IPS-NIHi7 (cell line): Measurements from ENCODE around the gene FNIP2.
"Not testable (repeated sequence)": the region's sequence is repeated elsewhere in the genome, so short reads cannot be mapped to it uniquely, and the experiment has no call there.

ENCODE experiments used
- DNase-seq: peaks from one replicate; pipeline ENCODE4 v3.0.0; 2012; ENCODE audit warnings: mixed read lengths; ENCODE audit errors: extremely low spot score

FNIP2 gene

DNA sequence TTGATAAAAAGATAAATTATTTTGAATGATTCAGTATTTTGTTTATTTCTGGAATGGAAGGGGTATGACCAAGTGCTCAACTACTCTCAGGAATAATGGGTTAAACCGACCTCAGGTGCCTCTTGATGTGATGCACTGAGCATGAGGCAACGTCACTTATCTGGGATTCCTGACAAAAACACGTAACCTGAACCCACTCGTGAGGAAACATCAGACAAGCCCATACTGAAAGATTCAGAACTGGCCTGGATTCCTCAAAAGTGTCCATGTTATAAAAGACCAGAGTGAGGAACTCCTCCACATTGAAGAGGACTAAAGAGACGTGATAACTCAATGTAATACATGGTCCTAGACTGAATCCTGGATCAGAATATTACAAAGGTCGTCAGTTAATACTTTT lies 144.0 kb downstream of the FNIP2 start:
- no peak for DNase-seq

DNA sequence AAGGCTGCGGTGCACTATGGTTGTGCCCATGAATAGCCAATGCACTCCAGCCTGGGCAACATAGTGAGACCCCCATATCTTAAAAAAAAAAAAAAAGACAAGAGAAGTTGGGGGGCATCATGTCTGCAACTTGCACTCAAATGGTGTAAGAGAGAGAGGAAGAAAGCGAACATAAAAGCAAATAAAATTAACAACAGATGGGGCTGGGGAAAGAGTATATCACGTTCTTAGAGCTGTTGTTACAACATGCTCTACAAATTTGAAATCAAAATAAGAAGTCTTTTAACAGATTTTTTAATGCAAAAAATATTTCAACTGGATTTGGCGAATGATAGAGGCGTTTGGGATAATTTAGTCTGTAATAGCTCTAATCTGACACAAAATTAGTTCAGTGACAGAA lies 144.9 kb downstream of the FNIP2 start:
- no peak for DNase-seq

DNA sequence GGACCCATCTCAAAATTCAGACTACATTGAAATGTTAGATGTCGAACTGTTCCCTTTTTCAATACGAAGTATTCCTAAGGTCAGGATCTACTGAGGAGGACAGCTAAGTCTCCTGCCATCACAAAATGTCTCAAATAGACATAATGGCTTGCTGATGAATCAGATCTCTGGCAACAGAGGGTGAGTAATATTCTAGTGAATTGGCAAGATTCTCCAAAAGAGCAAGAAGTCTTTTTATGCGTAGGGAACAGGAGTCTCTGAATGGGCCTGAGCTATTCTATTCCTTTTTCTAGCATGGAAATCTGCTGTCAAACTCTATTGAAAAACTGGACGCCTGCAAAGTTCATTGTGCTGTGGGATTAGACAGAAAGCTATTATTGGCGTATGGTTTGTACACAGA lies 145.4 kb downstream of the FNIP2 start:
- no peak for DNase-seq

DNA sequence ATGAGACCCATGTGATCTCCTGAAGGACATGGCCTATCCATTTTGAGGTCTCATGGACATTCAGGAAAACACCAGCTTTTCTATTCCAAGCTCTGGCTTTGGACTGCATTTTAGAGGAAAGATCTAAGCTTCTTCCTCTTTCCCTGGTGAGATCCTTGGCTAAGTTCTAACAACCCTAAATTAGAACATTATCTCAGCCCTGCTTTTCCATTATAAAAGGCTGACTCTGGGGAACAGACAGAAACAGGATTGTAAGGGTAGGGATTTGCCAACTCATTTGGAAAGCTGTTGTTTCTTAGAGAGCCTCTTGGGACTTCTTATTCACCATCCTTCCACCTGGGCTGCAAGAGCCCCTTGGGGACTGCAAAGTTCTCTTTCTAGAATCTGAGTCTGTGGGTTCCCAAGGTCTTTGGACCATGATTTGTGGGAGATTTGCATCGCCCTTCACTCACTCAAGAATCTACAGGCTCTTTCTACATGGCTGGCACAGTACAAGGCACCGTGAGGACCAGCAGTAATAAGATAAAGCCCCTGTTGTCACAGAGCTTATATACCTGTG lies 146.9 kb downstream of the FNIP2 start:
- no peak for DNase-seq

DNA sequence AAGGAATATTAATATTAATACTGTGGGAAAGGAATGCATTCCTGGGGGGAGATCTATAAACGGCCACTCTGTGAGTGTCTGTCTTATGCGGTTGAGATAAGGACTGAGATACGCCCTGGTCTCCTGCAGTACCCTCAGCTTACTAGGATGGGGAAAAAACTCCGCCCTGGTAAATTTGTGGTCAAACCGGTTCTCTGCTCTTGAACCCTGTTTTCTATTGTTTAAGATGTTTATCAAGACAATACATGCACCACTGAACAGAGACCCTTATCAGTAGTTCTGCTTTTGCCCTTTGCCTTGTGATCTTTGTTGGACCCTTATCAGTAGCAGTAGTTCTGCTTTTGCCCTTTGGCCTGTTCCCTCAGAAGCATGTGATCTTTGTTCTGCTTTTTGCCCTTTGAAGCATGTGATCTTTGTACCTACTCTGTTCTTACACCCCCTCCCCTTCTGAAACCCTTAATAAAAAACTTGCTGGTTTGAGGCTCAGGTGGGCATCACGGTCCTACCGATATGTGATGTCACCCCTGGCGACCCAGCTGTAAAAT lies 151.7 kb downstream of the FNIP2 start:
- not testable (repeated sequence) for DNase-seq

DNA sequence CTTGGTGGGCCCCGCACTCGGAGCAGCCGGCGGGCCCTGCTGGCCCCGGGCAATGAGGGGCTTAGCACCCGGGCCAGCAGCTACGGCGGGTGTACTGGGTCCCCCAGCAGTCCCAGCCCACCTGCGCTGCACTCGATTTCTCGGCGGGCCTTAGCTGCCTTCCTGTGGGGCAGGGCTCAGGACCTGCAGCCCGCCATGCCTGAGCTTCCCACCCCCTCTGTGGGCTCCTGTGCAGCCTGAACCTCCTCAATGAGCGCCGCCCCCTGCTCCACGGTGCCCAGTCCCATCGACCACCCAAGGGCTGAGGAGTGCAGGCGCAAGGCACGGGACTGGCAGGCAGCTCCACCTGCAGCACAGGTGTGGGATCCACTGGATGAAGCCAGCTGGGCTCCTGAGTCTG lies 158.9 kb downstream of the FNIP2 start:
- not testable (repeated sequence) for DNase-seq

DNA sequence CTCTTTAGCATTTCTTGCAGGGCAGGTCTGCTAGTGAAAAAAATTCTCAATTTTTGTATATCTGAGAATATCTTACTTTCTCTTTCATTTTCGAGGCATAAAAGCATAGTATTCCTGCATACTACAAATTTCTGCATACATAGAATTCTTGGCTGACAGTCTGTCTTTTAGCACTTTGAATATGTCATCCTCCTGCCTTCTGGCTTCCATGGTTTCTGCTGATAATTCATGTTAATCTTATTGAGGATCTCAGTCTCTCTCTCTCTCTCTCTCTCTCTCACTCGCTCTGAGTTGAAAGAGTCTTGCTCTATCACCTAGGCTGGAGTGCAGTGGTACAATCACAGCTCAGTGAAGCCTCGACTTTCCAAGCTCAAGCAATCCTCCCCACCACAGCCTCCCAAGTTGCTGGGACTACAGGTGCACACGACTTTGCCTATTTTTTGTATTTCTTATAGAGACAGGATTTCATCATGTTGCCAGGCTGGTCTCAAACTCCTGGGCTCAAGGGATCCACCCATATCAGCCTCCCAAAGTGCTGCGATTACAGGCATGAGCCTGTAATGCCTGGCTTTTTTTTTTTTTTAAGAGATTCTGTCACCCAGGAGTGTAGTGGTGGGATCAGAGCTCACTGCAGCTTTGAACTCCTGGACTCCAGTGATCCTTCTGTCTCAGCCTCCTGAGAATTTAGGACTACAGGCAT lies 161.3 kb downstream of the FNIP2 start:
- no peak for DNase-seq

DNA sequence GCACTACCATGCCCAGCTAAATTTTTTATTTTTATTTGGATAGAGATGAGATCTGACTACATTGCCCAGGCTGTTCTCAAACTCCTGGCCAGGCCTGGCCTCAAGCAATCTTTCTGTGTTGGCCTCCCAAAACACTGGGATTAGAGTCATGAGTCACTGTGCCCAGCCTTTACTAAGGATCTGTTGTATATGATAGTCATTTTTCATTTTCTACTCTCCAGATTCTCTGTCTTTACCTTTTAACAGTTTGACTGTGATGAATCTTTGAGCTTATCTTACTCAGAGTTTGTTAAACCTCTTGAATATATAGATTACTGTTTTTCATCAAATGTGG lies 161.8 kb downstream of the FNIP2 start:
- DNase-seq: no peak

DNA sequence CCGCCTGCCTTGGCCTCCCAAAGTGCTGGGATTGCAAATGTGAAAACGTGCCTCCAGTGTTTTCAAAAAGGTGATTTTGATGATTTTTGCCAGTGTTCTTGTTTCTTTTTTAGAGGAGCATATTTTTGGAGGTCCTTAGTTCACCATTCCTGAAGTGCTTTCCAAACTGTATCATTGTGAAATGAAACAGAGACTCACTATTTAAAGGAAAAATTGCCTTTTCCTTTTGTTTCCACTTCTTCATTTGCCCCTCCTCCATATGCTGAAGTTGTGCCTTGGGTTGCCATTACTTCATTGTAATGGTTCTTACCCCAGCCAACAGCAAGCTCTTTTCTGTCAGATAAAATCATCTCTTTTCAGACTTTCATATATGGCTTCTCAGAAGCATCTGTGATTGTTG lies 164.4 kb downstream of the FNIP2 start:
- DNase-seq: no peak

DNA sequence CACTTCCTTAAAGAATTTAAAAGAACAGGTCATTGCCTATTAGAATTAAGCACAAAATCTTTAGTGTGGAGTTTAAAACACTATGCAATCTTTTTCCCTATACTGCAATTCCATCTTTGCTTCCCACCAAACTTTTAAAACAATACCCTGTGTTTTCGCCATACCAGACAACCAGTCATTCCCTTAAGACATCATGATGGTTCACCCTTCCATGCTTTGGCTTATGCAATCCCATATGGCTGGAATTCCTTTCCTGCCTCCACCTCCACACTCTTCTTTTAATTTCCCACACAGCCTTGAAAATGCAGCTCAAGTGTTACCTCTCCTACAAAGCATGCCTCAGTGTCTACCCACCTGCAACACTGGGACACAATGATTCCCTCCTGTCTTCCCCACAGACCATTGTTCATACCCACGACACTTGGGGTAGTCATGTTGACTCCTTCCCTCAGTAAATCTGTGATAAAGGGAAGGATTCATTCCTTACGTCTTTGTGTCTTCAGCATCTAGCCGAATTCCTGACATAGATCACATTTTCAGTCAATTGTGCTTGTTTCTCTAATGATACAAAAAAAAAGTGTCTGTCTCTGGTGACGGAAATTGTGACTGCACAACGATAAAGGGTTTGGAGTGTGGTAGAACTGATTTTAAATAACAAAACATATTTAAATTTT lies 166.3 kb downstream of the FNIP2 start:
- no peak for DNase-seq

DNA sequence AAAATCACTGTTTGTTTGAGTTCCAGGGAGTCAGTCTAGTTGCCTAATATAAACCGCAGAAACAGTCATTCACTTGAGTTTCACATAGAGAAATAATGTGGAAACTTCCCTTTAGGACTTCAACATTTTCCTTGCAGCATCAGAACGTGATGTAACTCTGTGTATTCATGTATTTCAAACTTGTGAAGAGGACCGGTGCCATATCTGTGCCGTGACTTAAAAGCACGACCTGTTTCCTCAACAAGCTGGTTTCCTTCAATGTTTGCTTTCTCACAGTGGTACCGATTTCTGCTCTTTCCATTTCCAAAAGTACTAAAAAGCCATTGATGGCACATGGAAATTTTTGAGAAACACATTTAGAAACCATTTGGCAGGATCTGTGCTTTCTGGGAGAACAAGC lies 167.4 kb downstream of the FNIP2 start:
- DNase-seq: no peak

DNA sequence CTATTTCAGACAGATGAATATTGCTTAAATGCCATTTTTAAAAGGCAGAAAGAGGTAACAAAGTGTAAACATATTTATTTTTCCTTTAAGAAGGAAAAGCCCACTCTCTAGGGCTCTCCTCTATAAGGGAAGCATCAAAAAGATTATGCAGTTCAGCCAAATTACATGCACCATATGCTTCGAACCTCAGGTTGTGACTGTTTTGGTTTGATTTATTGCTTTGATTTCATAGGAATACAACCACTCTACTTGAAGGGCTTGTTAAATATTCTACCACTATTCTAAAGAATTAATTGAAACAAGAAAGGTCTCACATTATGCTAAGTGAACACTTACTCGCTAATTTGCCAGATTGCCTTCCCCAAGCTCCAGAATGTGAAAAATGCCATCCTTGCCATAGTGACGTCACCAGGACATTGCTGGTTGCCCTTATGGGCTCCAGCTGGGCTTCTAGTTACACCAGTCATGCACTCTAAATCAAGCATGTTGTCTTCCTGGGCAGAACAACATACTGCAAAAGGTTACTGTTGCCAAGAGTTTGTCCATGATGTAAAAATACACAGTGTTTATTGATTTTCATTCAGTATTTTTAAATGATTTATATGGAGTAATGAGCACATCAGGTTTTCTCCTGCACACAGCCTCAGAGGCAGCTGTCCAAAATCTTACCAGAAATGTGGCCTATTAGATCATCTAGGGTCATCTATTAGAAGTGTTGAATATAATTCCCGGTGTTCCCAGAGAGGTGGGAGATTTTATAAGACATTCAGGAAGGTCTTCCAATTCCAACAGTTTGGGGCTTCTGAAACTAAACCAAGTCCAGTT lies 169.6 kb downstream of the FNIP2 start:
- no peak for DNase-seq

DNA sequence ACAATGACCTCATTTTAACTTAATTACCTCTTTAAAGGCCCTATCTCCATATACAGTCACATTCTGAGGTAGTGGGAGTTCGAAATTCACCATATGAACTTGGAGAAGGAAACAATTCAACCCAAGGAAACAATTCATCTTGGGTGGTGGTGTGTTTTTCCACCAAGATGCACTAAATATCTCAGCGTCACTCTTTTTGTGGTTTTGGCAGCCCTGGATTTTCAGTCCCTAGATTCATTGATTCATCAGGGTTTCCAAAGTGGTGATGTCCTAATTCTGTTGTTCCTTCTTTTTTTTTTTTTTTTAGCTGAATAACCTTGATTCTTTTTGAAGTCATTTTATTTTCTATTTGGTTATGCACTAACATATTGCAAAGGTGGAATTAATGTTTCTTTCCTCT lies 171.4 kb downstream of the FNIP2 start:
- no peak for DNase-seq

DNA sequence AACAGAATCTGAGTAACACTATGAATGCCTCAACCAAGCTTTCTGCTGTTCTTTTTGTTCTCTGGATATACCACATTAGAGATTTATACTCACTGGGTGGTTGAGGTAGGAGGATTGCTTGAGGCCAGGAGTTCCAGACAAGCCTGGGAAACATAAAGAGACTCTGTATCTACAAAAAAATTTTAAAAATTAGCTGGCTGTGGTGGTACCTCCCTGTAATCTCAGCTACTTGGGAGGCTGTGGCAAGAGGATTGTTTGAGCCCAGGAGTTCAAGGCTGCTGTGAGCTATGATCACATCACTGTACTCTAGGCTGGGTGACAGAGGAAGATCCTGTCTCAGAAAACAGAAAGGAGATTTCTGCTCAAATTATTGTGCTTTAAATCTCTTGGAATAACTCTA lies 172.5 kb downstream of the FNIP2 start:
- DNase-seq: no peak

DNA sequence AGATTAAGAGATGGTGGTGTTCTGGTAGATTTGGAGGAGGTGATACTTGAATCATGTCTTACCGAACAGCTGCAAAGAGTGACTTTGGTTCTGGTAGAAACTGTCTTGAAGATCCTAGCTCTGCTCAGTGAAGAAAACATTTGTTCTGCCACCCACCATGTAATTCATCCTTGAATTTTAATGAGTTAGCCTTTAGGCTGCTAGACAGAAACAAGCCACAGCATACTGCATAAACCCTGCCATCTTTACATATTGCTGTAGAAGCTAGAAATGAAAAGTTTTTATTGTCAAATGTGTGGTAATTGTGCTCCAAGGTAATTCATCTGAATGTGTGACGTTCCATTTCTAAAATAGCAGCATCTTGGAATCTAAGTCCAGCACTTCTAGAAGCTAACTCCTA lies 173.1 kb downstream of the FNIP2 start:
- DNase-seq: no peak

DNA sequence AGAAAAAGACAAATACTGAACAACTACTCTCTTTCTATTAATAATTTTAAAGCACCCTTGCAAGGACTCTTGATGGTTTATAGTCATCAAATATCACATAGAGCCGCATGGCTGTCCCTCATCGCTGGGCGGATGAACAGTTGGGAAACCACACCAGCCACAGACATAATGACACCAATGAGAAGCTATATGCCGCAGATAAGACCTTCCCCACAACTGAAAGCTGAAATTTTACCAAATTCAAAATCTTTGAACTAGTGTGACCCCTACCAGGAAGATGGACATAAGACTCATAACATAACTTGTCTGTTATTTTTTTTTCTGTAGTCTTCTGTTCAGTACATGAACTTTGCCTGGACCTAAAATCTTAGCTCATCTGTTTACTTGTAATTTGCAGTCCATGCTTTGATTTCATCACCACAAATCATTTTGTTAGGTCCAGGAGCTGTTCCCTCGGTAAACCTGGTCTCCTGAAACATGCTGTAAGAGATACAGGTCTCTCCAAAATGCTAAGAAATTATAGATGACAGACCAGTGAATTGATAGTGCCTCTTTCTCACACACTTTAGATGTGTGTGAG lies 176.8 kb downstream of the FNIP2 start:
- no peak for DNase-seq

DNA sequence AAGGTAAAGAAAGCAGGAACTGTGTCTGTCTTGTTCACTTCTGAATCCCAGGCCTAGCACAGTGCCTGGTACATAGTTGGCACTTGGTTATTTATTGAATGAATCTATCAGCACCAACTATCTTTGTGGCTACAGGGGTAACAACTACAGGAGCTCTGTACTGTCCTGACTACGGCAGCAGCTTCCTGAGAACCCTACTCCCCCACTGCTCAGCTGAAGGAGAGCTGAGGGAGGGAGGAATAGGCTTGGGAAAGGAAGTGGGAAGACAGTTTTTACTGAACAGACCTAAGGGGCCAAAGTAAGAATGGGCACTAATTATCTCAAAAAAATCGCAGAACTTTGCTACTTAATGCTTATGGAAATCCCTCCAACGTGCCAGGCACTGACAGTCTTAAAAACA lies 178.0 kb downstream of the FNIP2 start:
- DNase-seq: no peak

DNA sequence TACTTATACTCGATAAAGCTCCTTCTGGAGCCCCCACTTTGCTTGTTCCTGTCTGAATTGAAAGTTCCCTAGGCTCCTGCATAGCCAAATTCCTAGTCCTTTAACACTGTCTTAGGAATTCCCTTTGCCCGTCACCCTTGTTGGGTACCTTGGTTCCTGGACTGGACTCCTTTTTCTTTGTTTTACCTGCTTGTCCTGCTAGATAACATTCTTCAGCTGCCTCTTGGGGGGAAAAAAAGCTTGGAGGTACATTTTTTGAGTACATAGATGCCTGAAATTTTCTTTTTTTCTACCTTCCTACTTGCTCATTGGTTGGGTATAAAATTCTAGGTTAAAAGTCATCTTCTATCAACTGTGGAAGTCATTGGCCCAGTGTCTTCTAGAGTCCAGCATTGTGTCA lies 179.2 kb downstream of the FNIP2 start:
- DNase-seq: no peak

DNA sequence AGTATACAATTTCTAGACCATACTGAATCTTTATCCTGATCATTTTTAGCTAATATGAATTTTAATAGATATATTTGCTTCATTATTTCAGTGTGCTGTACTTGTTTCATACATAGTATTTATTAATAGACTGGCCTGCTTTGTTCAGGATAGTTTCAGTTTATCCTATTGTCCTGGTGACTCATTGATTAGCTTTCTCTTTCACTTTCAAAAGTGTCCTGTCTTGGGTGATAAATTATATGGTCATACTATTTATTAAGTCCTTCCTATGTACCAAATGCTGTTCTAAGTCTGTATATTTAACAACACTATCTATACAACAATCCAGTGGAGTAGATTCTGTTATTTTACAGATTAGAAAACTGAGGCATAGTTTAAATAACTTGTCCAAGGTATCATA lies 180.3 kb downstream of the FNIP2 start:
- no peak for DNase-seq

DNA sequence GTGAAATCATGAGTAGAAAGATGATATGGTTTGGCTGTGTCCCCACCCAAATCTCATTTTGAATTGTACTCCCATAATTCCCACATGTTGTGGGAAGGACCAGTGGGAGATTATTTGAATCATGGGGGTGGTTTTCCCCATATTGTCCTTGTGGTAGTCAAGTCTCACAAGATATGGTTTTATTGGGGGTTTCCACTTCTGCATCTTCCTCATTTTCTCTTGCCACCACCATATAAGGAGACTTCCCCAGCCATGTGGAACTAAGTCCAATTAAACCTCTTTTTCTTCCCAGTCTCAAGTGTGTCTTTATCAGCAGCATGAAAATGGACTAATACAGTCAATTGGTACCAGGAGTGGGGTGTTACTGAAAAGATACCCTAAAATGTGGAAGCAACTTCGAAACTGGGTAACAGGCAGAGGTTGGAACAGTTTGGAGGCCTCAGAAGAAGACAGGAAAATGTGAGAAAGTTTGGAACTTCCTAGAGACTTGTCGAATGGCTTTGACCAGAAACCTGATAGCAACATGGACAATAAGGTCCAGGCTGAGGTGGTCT lies 183.5 kb downstream of the FNIP2 start:
- not testable (repeated sequence) for DNase-seq

DNA sequence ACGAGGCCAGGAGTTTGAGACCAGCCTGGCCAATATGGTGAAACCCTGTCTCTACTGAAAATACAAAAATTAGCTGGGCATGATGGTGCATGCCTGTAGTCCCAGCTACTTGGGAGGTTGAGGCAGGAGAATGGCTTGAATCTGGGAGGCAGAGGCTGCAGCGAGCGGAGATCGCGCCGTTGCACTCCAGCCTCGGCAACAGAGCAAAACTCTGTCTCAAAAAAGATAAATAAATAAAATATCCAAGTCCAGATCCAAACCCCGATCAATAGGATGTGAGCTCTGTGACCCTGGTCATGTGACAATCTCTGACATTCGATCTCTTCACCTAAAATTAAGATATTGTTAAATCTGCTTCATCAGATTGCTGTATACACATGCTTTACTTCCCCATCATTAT lies 187.5 kb downstream of the FNIP2 start:
- DNase-seq: not testable (repeated sequence)

DNA sequence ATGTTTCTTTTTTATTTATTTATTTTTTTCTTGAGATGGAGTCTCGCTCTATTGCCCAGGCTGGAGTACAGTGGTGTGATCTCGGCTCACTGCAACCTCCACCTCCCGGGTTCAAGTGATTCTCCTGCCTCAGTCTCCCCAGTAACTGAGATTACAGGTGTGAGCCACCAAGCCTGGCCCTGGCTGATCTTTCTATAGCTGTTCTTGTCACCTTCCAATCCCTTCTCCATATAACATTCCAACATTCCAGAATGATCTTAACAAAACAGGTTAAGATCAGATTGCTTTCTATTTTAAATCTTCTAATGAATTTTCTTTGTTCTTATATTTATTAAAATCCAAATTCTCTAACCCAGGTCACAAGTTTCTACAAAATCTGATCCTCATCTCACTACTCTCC lies 188.1 kb downstream of the FNIP2 start:
- DNase-seq: not testable (repeated sequence)
